ENCODE data around the gene QTRT2.
A peak's percentile ranks its signal among the peaks of the same experiment; 100 is the strongest.

Gene QTRT2

GRCh38 chr3:114056130-114057010, at the start of gene QTRT2, which contains the start of gene CCDC191:
TSS of gene QTRT2 (plus strand) at chr3:114056737. CDS start at chr3:114065258, 8,521 bp downstream.
TSS of gene CCDC191 (minus strand) at chr3:114056526. CDS start at chr3:114056466, 60 bp downstream.
- peak; percentile 99 for DNase-seq

- DNase-seq, result no peak
Observed at GRCh38 chr3:114011059-114011797, 45.3 kb upstream of the QTRT2 start.

GRCh38 chr3:114014211-114014610, 42.3 kb upstream of the QTRT2 start:
- DNase-seq, result no peak

- DNase-seq, result no peak
Observed at GRCh38 chr3:114019486-114019885, 37.1 kb upstream of the QTRT2 start.

- peak; percentile 34 for DNase-seq
Observed at GRCh38 chr3:114020907-114021306, 35.6 kb upstream of the QTRT2 start.

- DNase-seq, result no peak
Observed at GRCh38 chr3:114022145-114022802, 34.3 kb upstream of the QTRT2 start.

- no peak for DNase-seq
Observed at GRCh38 chr3:114025451-114025850, 31.1 kb upstream of the QTRT2 start.

GRCh38 chr3:114026331-114026730, 30.2 kb upstream of the QTRT2 start:
- no peak for DNase-seq

- no peak for DNase-seq
Observed at GRCh38 chr3:114033721-114034120, 22.8 kb upstream of the QTRT2 start.

GRCh38 chr3:114034211-114034610, 22.3 kb upstream of the QTRT2 start:
- DNase-seq, result no peak

- no peak for DNase-seq
Observed at GRCh38 chr3:114034787-114035545, 21.6 kb upstream of the QTRT2 start.

GRCh38 chr3:114035896-114036295, 20.6 kb upstream of the QTRT2 start:
- no peak for DNase-seq

GRCh38 chr3:114043205-114043604, 13.3 kb upstream of the QTRT2 start:
- DNase-seq, result no peak

GRCh38 chr3:114052216-114052615, 4.3 kb upstream of the QTRT2 start:
- DNase-seq, result no peak

GRCh38 chr3:114057011-114057347, 442 bp downstream of the QTRT2 start:
- DNase-seq, result no peak

- DNase-seq, result no peak
Observed at GRCh38 chr3:114058646-114059045, 2.1 kb downstream of the QTRT2 start.

- DNase-seq, result no peak
Observed at GRCh38 chr3:114060906-114061655, 4.5 kb downstream of the QTRT2 start.

GRCh38 chr3:114067804-114068203, 11.3 kb downstream of the QTRT2 start:
- DNase-seq, result no peak

GRCh38 chr3:114068336-114068735, 11.8 kb downstream of the QTRT2 start:
- no peak for DNase-seq

- DNase-seq, result no peak
Observed at GRCh38 chr3:114071786-114072185, 15.2 kb downstream of the QTRT2 start.

- DNase-seq, result no peak
Observed at GRCh38 chr3:114076711-114077110, 20.2 kb downstream of the QTRT2 start.

GRCh38 chr3:114078126-114078525, 21.6 kb downstream of the QTRT2 start:
- no peak for DNase-seq

All from activated CD4-positive, alpha-beta T cell treated with anti-CD3 and anti-CD28 coated beads, Interleukin-10, Interleukin-2, amounts not matched to agents 100 ng/mL and 50 ng/mL, durations not matched to agents 16 hours and 8 hours (primary cell).